HG03103 (cell line): Measurements from ENCODE around the gene ICA1.

Experiments used
- ATAC-seq: cut with Tn5 transposase; IDR thresholded peaks from one replicate; pipeline ENCODE4 v1.9.1; 2021; ENCODE audit warnings: low read depth; ENCODE audit not compliant: unreplicated experiment

ICA1 gene

DNA sequence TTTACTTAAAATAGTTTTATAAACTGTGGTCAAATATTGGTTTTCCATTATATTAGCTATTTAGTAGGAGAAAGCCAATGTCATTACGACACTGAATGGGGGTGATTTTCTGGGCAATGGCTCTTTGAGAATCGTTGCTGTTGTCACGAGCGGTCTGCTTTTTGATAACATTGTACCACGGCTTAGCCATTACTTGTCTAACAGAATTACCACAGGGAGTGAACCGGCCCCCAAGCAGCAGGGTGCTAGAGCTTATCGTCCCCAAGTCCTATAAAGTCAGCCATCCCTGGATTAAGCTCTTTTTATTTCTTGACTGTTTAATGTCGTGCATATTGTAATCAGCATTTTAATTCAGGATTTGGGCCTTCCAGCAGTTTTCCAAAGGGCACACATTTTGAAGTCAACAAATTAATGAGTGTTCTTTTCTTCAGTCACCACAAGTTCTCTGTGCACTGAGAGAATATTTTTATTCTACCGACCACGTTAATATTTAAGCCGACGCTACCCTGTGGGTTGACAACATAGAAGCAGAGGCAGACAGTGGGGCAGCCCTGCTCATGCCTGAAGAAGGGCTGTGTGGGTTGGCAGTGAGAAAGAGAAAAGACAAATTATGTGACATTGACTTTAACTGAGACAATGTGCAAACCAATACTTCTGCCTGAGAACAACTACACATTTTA is 125.8 kb downstream of the ICA1 start:
- ATAC-seq = no peak

DNA sequence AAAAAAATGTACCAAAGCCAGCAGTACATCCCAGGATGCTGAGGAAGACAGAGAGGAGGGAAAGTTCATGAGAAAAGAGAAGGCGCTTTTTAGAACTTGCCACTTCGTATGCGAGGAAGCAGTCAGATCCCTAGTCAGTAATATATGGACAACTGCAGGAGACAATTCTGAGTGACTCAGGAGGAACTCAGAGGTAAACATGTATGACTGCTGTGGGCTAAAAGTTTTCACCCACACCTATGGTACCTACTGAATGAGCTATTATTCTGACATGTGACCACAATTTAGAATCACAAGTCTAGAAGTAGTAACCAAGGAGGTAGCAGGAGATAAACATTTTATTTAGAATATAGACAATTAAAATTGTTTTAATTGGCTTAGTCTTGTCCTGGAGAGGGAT is 126.5 kb downstream of the ICA1 start:
- ATAC-seq = no peak

DNA sequence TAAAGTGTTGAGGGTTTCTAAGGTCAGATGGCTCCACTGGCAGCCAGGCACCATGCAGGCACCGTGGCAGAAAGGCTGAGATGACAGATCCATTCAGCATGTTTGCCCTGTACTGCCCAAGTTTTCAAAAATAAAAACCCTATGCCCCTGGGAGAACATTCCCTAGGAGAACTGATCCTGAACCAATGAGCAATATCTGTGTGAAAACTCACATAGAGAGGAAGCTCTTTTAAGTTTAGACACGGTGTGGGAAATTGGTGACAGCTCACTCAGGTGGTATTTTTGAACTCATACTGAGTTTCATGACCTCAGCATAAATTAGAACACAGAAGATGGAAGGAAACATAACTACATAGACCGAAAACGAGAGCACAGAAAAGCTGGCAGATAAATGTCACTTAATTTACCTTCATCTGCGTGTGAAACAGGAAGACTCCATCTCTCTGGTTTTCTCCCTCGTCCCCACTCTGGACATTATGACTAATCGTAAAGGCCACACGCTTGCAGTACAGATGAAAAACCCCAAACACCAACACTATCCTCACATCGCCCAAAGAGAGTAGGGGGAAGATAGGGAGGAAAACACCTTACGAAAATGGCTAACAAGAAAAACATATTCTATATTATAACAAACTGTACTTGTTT is 127.8 kb downstream of the ICA1 start:
- peak; percentile 65 for ATAC-seq

DNA sequence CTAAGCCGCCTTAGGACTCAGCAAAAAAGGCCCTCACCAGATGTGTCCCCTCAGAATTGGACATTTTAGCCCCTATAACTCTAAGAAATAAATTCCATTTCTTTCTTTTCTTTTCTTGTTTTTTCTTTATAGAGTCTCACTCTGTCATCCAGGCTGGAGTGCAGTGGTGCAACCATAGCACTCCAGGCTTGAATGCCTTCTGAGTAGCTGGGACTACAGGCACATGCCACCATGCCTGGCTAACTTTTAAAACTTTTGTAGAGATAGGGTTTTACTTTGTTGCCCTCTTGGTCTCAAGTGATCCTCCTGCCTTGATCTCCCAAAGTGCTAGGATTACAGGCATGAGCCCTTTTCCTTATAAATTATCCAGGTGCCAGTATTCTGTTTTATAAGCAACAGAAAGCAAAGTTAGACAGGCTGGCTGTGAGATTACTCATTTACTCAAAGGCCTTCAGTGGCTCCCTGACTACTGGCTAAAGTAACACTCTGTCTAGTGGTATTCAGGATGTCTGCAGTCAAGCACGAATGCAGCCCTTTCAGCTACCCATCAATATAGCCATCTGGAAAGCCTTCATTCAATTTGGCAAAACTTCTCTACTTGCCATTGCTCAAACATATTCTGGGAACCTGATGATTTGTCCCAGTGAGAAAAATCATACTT is 128.6 kb downstream of the ICA1 start:
- ATAC-seq = no peak

DNA sequence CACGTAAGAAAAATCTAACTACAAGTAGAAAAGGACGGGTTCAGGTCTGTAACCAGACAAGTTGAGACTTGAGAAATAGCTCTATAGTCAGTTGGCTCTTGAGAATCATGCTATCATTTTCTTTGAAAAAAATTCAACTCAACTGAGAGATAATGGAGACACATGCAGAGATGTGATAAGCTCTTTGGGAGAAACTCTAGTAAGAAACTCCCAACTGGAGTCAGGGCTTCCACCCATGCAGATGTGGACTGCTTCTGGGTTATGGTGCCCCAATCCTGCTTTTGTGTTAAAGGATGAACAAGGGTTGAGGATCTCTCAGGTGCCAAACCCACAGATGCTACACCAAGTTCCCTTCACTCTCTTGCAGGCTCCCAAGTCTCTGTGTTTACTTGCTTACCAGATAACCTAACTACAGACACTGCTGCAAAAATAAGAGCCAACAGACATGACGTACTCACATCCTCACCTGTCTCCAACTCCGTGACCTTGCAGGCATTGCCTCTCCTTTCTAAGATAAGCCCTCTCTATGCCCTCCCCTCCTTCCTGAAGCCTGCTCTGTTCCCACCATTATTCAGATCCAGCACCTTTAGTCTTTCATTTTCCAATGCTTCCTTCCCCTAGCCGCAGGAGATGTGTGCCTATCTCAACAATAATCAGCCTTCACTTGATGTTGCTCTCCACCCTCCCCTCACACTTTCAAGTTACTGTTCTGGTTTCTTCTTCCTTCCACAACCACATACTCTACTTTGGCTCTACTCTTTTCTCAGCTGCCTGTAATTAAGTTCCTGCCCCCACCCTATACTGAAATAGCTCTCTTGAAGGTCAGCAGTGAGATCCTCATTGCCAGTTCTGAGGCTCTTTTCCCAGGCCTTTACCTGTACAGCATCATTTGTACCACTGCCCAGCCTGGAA is 130.0 kb downstream of the ICA1 start:
- peak; percentile 50 for ATAC-seq

DNA sequence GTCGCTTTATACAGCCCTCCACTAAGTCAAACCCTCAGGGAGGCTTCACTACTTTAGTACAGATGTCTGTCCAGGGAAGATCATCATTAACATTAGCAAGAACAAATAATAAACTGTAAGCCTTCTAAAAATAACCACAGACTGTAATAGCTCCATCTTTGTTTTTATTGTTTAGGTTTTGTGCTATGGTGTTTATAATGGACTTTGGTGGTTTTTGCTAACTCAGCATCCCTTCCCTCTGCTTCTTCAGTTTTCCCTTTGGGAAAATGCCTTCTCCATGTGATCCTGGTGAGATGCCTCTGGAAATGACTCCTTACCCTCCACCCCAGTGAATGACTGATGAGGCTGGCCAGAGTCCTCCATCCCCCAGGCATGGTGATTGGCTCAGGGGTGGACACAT is 131.3 kb downstream of the ICA1 start:
- ATAC-seq = no peak

DNA sequence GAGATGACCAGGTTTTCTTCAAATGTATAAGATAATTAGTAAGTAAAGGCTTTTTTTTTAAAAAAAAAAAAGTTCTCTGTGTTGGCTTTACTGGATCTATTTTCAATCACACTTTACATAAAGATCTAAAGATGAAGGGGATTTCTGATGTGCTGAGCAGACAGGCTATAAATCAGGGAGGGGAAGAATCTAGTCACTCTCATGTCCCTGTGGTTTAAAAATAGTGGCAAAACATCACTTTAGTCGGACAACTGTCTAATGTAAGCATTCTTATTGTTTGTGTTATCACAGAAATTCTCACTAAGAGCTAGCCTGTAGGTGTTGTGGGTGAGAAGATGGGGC is 132.7 kb downstream of the ICA1 start:
- ATAC-seq = no peak

DNA sequence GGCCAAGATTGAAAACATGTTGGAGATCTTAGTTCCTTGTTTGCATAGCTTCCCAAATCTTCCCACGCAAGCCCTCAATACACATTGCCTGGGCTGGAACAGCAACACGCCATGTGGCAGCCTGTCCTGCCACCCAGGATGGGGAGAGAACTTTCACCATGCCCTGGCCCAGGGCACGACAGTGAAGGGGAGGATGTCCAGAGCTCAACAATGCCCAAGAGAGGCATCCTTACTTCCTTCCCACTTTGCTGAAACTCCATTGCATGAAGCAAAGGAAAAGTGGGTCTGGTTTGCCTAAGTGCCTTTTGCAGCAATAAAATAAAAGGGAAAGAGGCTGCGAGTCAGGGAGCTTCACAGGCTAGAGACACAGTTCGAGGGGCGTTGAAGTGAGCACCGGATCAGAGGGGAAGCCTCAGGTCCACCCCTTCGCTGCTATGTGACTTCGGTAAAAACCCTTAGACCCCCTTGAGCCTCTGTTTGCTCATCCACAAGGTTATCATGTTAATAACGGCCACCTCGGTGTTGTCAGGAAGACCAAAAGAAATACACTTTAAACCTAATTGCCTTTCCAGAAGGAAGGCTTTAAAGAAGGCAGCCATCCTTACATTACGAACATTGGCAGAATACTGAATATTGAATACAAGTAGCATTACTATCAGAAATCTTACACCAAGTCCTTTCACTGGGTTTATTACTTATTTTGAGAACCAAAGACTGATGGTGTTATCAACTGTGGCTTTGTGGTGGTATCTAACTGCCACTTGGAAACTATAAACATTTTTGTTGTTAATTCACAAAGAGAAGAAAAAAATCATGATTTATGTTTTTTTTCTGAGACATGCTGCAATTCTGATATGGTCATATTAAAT is 133.3 kb downstream of the ICA1 start:
- ATAC-seq = no peak

DNA sequence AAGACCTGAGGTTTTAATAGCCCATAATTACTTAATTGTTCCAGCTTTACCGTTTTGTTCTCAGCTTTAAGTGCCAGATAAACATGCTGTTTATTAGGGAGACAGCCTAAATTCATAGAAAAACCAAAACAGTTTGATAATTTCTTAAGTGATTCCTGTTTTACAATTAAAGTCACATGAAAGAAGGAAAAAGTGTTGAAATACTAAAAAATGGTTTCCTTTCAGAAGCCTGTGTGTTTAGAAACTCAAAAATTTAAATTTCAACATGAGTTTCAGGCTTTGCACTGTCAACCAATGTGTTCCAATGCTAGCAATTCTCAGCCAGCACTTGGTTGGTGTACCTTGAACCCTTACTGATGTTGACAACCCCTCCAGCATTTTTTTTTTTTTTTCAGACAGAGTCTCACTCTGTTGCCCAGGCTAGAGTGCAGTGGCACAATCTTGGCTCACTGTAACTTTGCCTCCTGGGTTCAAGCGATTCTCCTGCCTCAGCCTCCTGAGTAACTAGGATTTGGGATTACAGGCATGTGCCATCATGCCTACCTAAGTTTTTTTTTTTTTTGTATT is 135.3 kb downstream of the ICA1 start:
- no peak for ATAC-seq

DNA sequence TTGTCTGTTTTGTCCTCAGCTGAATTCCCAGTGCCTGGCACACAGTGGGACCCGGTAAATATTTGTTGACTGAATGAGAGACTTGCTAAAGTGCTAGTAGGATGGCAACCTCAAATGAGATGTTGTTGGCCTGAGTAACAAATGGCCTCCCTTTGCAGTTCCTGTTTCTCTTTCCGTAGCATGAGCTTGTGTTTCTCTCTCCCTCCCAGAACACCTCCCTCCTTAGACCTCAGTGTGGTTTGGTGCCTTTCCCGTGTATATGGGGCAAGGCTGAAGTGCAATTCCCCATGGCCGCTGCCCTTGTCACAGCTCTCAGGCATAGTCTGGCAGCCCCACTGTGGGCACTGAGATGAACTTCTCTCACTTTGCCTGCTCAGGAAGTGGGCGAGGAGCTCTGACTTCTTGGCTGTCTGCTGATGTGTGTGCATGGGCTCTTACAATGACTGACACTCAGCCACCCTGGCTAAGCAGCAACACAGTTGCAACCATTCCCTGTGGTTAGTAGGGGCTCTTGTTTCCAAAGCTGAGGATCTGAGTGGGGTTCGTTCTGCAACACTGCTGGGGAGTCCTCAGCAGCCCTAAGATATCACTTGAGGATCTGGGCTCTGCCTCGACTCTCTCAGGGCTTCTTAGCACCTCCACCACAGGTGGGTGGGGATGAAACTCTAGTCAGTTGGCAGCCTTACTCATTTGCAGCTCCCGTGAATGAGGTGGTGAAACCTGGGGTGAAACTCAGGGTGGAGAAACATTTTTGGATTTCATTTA is 136.1 kb downstream of the ICA1 start:
- ATAC-seq = peak; percentile 61

DNA sequence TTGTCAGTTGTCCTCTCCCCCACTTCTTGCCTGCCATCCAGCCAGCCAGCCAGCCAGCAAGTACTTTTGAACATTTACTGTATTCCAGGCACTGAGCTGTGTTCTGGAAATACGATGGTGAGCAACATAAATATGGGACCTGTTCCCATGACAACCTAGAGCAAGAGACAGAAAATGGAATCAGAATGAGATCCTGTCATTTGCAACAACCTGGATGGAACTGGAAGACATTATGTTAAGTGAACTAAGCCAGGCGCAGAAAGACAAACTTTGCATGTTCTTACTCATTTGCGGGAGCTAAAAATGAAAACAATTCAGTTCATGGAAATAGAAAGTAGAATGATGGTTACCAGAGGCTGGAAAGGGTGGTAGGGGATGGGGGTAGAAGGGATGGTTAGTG is 140.7 kb downstream of the ICA1 start:
- no peak for ATAC-seq

DNA sequence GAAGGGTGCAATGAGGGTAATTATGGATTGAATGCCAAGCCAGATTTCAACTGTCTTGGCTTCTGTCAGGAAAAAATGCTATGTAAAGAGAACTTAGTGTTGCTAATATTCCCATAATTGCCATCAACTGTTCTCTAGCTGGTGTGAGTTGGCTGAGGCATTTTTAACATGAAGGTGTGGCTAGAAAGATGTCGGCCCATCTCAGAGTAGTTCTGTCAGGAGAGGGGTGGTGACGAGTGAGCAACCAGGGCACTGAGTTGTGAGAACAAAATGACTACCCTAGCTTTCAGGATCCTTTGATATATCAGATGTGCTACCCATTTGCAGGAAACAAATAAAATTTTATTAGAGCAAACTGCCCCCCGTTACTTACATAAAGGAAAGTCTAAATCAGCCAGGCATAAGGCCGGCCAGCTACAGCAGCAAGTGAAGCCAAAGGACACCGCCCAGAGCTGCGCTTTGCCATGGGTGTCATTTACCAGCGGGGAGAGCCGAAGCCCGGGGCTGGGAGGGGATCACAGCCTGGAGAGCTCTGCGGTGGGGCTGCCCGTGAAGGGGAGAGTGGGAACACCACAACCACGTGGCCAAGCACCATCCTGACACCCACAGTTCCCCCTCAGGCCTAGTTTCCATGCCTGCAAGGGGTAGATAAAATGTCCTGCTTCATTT is 141.4 kb downstream of the ICA1 start:
- ATAC-seq = no peak

DNA sequence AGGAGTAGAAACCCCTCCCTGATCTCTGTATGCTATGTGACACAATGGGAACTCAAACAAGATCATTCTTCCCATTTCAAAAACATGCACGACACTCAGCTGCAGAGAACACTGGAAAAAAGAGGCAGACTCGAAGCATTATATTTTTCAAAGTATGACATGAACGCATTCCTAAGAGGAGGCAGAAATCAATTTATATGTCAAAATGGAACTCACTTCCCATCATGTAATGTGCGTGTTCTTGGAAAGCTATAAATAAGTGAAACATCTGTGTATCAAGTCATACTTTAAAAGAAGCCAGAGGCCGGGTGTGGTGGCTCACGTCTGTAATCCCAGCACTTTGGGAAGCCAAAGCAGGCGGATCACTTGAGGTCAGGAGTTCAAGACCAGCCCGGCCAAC is 142.7 kb downstream of the ICA1 start:
- ATAC-seq = no peak

DNA sequence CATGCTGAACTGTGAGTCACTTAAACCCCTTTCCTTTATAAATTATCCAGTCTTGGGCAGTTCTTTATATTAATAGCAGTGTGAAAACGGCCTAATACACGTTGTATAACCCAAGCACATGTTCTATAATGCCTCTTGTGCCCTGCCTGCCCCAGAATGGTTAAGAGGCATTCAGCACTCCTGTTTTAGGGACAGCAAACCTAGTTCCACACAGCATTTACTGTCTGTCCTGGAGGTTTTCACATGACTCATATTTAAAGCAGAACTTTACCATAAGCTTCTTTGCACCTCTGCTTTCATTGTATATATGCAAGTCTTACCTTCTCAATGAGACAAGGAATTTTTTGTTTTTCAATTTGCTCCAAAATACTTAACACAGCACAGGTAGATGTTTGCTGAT is 144.8 kb downstream of the ICA1 start:
- no peak for ATAC-seq

DNA sequence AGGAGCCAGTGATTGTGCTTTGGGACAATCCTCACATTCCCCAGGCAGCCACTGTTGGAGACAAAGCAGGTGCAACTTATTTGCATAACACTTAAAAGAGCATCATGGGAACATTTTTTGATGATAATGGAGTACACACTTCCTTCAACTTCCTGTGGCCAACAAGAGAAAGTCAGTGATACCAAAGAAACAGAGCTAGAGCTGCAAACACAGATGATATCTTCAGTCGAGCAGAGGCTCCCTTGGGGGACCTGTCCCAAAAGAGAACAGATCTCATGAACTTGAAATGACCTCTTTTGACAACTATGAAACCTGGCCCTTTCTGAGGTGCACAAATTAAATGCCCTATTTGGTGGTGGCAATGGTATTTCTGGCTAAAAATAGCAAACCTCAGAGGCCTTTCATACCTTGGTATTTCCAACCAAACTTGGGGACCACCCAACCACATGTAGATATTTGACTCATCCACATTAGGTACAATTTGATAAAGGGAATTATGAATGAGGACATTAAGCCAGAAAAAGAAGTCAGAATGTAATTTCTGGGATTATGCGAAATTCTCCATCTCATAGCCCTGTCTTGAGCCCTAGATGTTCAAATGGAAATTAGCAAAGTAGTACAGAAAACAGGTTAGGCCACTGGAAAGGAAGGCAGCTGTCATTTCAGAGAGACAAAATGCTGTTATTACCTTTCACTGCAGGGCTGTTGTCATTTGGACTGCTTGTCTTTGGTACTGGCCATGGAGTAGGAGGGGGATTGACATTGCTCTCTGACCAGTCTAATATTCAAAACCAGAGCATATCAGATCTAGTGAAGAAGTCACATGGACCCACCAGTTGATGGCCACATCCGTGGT is 146.2 kb downstream of the ICA1 start:
- ATAC-seq = peak; percentile 89

DNA sequence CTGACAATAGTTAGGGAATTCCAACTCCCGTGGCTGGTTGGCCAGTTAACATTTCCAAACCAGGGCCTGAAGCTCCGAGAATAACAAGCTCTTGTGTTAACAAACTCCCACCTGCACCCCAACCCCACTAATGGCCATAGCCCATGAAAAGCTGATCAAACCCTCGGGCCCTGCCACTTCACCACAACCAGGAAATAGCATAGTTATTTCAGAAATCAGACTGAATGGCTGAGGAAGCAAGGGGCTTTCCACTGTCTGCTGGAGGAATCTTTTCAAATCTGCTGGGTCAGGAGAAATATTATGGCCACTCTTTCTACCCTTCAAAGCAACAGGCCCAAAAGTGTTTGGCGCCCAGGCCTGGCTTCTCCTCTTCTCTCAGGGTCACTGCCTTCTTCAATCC is 147.8 kb downstream of the ICA1 start:
- no peak for ATAC-seq

DNA sequence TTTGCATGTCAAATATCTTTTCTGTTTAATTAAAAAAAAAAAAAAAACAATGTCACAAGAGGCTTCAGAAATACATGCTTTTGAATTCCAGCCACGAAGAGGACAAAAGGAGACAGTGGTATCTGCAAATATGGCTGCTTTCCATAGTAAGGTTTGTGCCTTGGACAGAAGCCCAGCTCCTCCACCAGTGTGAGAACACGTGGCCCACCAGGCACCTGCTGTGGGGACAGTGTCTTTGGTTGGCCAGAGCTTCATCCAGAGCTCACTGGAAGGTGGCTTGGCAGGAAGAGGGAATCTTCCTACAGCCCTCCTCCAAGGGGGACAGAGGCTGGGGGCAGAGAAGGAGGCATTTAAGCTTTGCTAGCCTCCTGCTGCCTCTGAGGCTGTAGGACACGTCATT is 148.8 kb downstream of the ICA1 start:
- no peak for ATAC-seq

DNA sequence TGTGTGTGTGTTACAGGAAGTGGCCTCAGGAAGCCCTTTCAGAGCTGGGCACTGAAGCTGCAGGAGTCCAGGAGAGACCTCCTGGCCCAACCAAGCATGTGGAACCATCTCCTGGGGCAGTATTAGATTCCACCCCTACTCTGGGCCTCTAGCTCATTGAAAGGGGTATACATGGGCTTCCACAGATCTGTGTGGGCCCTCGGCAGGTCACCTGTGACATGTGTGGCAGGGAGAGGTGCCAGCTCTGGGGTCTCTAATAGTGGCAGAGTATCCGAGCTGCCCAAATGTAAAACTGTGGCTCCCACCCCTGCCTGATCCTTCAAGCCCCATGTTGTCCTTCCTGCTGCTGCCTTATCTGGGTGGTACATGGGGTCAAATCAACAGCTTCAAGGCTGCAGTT is 149.3 kb downstream of the ICA1 start:
- no peak for ATAC-seq
